GM19025 (cell line): ENCODE results near the gene SPPL3.

Source experiments
- ATAC-seq: cut with Tn5 transposase; IDR thresholded peaks from one replicate; pipeline ENCODE4 v1.9.1; 2021; ENCODE audit warnings: mild to moderate bottlenecking, low read depth, moderate library complexity; ENCODE audit not compliant: unreplicated experiment

The SPPL3 gene

DNA sequence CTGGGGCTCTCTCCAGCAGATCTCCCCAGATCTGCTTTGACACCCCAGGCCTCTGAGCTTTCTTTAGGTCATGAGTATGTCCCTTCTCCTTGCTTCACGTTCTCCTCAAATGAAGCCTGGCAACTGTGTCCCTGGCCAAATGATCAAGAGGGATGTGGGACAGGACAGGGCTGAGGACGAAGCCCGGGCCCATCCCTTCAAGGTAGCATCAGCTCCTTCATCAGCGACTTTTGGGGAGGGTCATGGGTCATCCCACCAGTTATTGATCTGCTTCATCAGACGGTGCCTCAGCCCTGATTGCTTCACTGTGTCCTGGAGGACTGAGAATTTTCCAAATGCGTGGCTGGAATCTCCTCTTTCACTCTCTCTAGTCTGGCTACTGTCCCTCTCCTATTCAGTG lies 146.2 kb downstream of the SPPL3 start:
- no peak for ATAC-seq

DNA sequence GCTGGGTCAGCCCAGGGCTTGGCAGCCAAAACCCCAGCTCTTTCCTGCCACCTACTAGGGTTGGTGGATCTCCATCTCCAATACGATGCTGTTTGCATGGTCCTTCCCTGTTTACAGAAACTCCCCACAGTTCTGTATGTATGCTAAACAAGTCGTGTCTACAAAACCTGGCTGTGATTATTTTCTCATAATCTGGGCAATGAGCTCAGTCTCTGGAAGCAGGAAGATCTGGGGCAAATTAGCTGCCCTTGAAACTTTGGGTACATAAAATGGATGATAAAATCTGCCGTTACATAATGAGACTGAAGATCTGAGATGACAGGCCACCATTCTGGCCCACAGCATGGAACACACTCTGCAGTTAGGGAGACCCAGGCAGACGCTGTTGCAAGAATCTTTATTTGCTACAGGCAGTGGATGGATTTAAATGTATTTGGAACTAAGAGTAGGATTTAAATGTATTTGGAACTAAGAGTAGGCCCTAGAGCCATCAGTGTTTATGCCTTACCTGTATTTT lies 146.9 kb downstream of the SPPL3 start:
- ATAC-seq = no peak

DNA sequence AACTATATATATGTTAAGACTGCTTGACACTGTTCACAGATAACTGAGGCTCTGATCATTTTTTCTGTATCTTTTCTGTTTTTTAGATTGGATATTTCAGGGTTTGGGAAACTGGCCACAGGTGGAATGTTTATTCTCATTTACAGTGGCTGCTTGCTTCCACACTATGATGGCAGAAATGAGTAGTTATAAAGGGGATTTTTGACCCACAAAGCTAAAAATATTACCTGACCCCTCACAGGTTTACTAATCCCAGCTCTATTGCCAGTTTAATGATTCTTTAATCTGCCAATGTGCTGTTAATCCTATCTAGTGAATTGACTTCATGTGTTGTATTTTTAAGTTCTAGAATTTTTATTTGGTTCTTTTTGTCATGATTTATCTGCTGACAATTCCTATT lies 148.9 kb downstream of the SPPL3 start:
- no peak for ATAC-seq

DNA sequence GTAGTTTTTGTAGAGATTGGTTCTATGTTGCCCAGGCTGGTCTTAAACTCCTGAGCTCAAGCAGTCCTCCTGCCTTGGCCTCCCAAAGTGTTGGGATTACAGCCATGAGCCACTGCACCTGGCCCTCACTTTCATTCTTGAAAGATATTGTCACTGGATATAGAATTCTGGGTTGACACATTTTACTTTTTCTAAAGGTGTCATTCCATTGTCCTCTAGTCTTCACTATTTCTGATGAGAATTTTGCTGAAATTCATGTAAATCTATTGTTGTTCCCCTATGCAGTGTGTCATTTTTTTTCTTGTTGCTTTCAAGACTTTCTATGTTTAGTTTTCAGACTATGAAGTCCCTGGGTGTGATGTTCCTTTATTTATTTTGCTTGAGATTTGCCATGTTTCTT lies 149.4 kb downstream of the SPPL3 start:
- ATAC-seq = no peak

DNA sequence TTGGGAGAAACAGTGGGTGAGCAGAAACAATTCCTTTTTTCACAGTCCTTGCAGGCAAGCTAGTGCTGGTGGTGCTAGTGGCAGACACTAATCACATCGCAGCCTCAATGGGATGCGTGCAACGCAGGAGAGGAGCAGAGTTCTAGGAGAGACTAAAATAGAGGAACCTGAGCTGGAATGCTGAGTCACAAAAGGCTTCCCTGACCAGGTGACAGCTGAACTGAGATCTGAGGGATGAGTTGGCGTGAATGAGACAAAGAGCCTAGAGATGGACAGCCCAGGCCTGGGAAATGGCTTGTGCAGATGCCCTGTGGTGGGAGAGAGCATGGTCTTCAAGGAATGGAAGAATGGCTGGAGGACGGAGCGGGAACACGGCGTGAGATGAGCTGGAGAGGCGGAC lies 152.8 kb downstream of the SPPL3 start:
- no peak for ATAC-seq

DNA sequence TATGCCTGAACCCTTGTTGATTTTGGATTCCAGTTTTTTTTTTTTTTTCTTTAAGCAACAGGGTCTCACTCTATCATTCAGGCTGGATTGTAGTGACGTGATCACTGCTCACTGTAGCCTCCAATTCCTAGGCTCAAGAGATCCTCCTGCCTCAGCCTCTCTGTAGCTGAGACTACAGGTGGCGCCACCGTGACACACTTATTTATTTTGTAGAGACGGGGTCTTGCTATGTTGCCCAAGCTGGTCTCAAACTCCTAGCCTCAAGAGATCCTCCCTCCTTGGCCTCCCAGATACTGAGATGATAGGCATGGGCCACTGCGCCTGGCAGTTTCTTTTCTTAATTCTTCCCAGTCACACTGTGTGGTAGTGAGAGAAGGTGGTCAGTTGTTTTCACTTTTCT lies 153.4 kb downstream of the SPPL3 start:
- ATAC-seq = no peak

DNA sequence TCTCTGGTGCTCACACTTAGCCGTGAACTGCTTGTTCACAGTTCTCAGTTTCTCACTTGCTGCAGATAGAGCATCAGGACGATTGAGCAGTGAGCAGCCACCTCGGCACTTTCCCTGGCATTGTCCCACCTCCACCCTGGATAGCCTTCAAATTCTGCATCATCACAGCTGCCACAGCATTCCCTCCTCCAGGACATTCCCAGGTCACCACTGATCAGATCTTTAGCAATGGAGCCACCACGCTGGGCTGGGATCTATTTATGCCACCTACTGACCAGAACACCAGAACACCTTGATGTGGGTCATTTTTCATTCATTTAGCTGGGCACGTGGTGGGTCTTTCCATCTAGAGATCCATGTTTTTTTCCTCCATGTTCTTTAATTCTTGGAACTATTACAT lies 154.9 kb downstream of the SPPL3 start:
- ATAC-seq = no peak

DNA sequence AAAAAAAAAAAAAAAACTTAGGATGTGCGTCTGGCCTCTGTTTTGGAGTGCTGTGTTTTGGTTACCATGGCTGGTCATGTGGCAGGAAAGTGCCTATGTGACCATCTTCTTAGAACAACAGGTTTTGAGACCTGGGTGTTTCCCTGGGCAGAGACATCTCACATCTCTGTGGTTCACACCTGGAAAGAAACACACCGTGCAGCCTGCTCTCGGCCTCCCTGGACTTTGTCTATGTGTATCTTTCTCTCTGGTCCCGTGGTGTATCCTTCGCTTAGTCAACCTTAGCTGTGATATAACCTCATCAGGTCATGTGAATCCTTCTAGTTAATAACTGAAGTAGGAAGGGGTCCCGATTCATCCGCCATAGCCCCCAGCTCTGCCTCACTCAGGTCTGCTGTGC lies 155.9 kb downstream of the SPPL3 start:
- ATAC-seq = no peak

DNA sequence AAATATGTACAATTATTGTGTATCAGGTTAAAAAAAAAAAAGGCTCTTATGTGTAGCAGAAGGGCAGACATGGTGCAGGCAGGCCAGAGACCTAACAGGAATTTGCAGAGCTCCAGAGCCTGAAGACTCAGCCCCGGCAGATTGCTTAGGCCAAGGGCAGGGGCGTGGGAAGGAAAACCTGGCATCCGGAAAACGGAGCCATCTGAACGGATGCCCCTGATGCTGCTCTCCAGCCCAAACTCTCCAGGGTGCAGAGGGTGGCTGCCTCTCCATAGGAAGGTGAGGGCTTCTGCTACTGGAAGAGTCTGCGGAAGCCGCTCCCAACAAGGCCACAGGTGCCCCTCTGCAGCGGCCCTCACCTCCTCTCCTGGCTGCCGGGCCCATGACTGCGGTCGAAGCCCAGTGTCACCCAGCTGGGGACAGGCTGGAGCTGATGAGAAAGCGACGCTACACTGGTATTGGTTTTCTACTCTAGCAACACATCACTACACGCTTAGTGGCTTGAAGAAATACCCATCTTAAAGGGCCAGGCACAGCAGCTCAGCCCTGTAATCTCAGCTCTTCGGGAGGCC lies 159.2 kb downstream of the SPPL3 start:
- no peak for ATAC-seq

DNA sequence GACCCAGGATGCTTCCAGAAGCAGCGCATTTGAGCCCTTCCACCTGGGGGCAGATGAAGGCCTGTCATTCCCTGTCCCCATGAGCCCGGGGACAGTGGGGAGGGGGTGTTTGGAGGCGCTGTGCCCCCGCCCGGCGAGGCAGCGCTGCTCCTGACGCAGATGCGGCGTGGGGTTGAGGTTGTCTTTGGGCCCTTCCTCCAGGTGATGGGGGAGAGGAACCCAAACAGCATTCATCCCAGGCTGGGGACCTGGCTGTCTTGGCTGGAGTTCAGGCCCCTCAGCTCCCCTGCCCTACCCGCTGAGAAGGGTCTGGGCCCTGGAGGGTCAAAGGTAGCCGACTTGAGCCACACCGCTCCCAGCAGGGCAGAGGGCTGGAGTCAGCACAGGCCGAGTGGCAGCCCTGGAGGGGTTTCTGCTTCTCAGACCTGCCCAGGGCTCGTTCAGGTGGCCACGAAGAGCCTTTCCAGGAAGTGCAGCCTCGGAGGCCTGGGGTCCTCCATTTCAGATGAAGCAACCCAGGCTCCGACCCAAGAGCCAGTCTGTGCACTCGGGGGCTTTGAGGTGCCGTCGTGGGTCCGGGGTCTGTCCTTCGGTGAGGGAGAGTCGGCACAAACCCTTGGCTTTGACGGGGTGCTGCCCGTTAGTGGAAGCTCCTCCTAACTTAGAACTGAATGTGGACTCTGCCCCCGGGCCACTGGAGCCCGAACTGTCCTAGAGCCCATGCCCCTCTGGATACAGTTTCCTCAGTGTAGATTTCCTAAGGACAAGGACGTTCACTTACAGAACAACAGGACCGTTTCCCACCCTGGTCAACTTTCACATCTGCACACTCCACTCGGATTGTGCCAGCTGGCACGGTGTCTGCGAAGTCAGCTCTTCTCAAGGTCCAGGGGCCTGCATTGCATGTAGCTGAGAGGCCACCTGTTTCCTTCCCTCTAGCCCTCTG lies 162.4 kb downstream of the SPPL3 start:
- no peak for ATAC-seq

DNA sequence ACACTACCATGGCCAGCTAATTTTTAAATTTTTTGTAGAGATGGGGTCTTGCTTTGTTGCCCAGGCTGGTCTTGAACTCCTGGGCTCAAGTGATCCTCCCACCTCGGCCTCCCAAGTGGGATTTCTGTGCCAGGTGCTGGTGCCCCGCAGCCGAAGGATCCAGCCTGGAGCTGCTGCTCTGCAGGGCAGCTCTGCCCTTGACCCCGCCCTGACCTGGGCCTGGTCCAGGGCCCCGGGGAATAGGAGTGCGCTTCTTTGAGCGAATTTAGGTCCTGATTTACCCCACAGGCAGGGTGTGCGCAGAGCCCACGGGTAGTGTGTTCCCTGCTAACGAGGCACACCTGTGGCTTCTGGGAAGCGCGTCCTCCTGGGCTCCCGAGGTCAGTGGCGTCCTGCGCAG lies 163.3 kb downstream of the SPPL3 start:
- no peak for ATAC-seq

DNA sequence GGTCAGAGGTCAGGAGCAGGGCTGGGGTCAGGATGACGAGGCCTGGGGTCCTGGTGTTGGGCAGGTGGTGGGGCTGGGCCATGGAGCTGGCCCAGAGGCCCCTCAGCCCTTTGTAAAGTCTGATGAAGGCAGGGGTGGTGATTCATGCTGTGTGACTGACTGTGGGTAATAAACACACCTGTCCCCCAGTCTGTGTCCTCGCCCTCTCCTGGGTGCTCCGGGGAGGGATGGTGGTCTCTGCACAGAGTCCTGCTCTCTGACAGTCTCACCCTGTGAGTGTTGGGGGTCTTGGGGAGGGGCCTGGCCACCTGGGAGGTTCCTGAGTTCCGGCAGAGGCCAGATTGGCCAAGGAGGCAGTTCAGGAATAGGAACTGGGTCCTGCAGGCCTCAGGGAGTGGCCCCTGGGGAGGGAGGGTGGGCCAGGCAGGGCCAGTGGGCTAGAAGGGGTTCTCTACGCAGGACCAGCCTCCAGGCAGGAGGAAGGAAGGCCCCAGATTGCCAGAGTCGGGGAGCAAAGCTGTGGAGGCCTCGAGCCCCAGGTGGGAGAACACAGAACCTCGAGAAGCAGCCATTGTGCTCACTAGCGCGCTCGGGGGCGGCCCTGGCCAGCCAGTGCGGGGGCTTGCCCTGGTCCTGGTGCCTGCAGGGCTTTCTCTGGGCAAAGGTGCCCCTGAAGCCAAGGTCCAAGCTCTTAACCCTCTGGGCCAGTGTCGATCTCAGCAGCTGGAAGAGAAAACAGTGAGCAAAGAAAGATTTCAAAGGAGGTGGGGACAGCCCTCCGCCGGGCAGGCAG lies 164.1 kb downstream of the SPPL3 start:
- ATAC-seq = no peak

DNA sequence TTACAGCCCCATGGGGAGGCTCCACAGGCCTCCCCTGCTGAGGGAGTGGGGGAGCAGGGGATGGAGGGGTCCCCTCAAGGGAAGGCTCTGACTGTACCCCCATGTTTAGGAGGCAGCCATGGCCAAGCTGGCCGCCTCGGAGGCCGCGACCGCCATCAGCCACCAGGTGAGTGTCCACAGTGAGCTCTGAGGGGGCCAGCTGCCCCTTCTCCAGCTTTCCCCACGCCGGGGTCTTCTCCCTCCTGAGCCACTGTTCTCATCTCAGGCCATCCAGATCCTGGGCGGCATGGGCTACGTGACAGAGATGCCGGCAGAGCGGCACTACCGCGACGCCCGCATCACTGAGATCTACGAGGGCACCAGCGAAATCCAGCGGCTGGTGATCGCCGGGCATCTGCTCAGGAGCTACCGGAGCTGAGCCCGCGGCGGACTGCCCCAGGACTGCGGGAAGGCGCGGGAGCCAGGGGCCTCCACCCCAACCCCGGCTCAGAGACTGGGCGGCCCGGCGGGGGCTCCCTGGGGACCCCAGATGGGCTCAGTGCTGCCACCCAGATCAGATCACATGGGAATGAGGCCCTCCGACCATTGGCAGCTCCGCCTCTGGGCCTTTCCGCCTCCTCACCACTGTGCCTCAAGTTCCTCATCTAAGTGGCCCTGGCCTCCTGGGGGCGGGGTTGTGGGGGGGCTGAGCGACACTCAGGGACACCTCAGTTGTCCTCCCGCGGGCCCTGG lies 165.0 kb downstream of the SPPL3 start:
- ATAC-seq = no peak

DNA sequence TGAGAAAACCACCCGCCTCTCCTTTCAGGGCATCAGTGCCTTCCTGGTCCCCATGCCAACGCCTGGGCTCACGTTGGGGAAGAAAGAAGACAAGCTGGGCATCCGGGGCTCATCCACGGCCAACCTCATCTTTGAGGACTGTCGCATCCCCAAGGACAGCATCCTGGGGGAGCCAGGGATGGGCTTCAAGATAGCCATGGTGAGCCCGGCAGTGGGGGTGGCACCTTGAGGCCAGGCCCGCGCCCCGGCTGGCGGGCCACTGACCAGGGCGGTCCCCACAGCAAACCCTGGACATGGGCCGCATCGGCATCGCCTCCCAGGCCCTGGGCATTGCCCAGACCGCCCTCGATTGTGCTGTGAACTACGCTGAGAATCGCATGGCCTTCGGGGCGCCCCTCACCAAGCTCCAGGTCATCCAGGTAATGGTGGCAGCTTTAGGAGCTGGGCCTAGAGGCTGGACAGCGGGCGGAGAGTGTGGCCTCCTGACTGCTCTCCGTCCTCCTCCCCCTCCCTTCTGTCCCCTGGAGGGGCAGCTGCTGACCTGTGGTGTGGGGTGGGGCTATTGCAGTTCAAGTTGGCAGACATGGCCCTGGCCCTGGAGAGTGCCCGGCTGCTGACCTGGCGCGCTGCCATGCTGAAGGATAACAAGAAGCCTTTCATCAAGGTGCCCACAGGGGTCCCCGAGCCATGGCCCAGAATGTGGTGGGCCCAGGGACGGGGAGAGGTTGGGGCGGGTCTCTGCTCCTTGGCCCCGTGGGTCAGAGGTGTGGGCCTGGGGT lies 165.7 kb downstream of the SPPL3 start:
- ATAC-seq = no peak

DNA sequence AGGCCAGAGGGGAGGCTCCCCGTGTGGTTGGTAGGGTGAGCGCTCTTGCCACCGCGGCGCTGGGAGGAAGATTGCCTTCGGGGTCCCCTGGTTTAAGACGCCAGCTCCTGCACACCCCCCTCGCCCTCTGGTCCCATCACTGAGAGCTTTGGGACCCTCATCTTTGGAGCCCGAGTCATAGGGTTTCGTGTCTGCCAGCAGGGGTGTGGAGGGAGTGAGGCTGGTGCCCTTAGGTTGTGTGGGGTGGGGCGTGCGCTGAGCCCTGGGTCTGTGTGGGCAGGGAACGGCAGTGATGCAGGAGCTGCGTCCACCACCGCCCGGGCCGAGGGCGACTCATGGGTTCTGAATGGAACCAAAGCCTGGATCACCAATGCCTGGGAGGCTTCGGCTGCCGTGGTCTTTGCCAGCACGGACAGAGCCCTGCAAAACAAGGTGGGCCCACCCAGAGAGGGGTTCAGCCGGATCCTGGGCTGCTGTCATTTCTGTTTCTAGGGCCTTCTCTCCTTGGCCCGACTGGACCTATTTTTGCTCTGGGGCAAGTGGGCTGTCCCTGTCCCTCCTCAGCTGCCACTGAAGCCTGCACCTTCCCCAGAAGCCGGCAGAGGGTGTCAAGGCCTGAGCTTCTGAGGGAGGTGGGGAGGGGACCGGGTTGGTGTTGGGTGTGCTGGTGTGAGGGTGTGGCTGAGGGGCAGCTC lies 166.5 kb downstream of the SPPL3 start:
- ATAC-seq = no peak

DNA sequence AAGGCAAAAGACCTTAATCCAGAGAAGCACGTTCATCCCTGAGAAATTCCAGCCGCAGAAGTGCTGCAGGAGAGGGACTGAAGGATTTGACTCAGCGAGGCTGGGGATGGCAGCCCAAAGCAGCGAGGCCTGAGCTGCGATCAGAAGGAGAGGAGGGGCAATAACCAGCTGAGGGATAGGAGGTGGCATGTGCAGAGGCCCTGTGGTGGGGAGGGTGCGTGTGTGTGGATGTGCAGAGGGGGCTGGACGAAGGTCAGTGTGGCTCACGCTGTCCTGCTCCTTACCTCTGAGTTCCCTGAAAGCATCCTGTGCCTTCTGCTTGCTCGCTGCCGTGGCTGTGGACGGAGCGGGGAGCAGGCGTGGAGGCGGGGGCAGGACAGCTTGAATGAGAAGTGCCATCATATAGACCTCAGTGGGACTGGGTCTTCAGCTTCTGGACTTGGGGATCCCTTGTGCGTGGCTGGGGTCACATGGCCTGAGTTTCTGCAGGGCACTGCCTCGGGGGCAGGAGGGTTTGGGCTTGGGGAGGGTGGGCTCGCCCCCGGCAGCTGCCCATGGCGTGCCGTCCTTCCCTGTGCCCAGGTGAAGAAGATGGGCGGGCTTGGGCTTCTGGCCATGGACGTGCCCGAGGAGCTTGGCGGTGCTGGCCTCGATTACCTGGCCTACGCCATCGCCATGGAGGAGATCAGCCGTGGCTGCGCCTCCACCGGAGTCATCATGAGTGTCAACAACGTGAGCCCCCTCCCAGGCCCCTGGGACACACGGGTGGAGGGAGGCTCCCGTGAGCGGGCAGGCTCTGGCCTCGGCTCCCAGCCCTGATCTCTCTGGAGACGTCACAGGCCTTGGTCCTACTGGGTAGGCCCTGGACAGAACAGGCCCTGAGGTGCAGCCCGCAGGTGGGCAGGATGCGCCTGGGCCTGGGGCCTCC lies 167.5 kb downstream of the SPPL3 start:
- ATAC-seq = no peak

DNA sequence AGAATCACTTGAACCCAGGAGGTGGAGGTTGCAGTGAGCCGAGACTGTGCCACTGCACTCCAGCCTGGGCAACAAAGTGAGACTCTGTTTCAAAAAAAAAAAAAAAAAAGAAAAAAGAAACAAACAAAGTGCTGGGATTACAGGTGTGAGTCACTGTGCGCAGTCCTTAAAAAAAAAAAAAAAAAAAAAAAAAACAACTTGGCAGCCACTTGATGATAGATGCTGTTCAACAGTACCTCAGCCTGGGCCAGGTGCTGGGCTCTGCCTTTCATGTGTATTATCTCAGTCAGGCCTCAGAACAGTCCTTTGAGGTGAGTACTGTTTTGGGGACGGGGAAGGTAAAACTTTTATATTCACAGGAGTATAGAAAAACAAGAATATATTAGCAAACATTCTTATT lies 169.0 kb downstream of the SPPL3 start:
- ATAC-seq = no peak

DNA sequence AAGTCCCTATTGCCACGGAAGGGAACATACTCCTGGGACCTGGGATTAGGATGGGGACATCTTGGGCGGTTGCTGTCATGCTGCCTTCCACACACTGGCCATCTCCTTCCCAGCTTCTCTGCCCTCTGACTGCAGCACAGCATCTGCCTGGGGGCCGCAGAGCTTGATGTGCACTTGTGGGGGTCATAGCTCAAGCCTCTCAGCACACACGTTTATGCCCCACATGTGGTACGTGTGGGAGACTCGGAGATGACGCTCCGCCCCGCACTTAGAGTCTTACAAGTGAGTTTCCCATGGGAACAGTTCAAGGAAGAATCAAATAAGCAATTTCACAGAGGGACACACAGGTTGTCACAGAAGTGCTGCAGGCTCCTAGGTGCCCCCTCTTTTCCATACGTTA lies 169.9 kb downstream of the SPPL3 start:
- ATAC-seq = no peak
